ENCODE measurements around the gene DIO3.

DIO3 gene

GRCh38 chr14:101579372-101580080 is 18.2 kb downstream of the DIO3 start:
- DNase-seq (ENCODE audit: low read depth in 1 of 2, low spot score in 1 of 2), result no peak

GRCh38 chr14:101581806-101582205 is 20.5 kb downstream of the DIO3 start:
- DNase-seq (ENCODE audit: low read depth in 1 of 2, low spot score in 1 of 2), result no peak

- DNase-seq (ENCODE audit: low read depth in 1 of 2, low spot score in 1 of 2), result no peak
These were observed 21.0 kb downstream of the DIO3 start for GRCh38 chr14:101582294-101582693.

GRCh38 chr14:101583006-101583714 is 21.9 kb downstream of the DIO3 start:
- no peak for DNase-seq (ENCODE audit: low read depth in 1 of 2, low spot score in 1 of 2)

GRCh38 chr14:101583715-101584054 is 22.4 kb downstream of the DIO3 start:
- DNase-seq (ENCODE audit: low read depth in 1 of 2, low spot score in 1 of 2), result no peak

- no peak for DNase-seq (ENCODE audit: low read depth in 1 of 2, low spot score in 1 of 2)
These were observed 23.0 kb downstream of the DIO3 start for GRCh38 chr14:101584055-101584859.

- DNase-seq (ENCODE audit: low read depth in 1 of 2, low spot score in 1 of 2), result no peak
These were observed 23.9 kb downstream of the DIO3 start for GRCh38 chr14:101585211-101585610.

- DNase-seq (ENCODE audit: low read depth in 1 of 2, low spot score in 1 of 2), result no peak
These were observed 25.5 kb downstream of the DIO3 start for GRCh38 chr14:101586531-101587430.

GRCh38 chr14:101587441-101587911 is 26.2 kb downstream of the DIO3 start:
- no peak for DNase-seq (ENCODE audit: low read depth in 1 of 2, low spot score in 1 of 2)

GRCh38 chr14:101588286-101588975 is 27.1 kb downstream of the DIO3 start:
- DNase-seq (ENCODE audit: low read depth in 1 of 2, low spot score in 1 of 2), result no peak

GRCh38 chr14:101588990-101589389 is 27.7 kb downstream of the DIO3 start:
- no peak for DNase-seq (ENCODE audit: low read depth in 1 of 2, low spot score in 1 of 2)

GRCh38 chr14:101589486-101590015 is 28.3 kb downstream of the DIO3 start:
- DNase-seq (ENCODE audit: low read depth in 1 of 2, low spot score in 1 of 2), result no peak

GRCh38 chr14:101590062-101590461 is 28.8 kb downstream of the DIO3 start:
- DNase-seq (ENCODE audit: low read depth in 1 of 2, low spot score in 1 of 2), result no peak

GRCh38 chr14:101590616-101591015 is 29.3 kb downstream of the DIO3 start:
- no peak for DNase-seq (ENCODE audit: low read depth in 1 of 2, low spot score in 1 of 2)

- DNase-seq (ENCODE audit: low read depth in 1 of 2, low spot score in 1 of 2), result no peak
These were observed 29.8 kb downstream of the DIO3 start for GRCh38 chr14:101591121-101591520.

GRCh38 chr14:101591582-101591981 is 30.3 kb downstream of the DIO3 start:
- no peak for DNase-seq (ENCODE audit: low read depth in 1 of 2, low spot score in 1 of 2)

- DNase-seq (ENCODE audit: low read depth in 1 of 2, low spot score in 1 of 2), result no peak
These were observed 32.3 kb downstream of the DIO3 start for GRCh38 chr14:101593411-101594238.

GRCh38 chr14:101594511-101595148 is 33.3 kb downstream of the DIO3 start:
- no peak for DNase-seq (ENCODE audit: low read depth in 1 of 2, low spot score in 1 of 2)

- no peak for DNase-seq (ENCODE audit: low read depth in 1 of 2, low spot score in 1 of 2)
These were observed 34.1 kb downstream of the DIO3 start for GRCh38 chr14:101595349-101595748.

All from activated T-helper 1 cell treated with anti-CD3 and anti-CD28 coated beads, Interleukin-2, amount 50 U/mL, for 16 hours (primary cell).